ENCODE data around the gene EVC.
"Not testable (repeated sequence)": the region's sequence is repeated elsewhere in the genome, so short reads cannot be mapped to it uniquely, and the experiment has no call there.

The EVC gene

GRCh38 chr4:5802565-5802964 is 91.6 kb downstream of the EVC start:
- Histone ChIP-seq H3K4me3 (ENCODE audit: low read length) (no peak overlapping the region), H3K36me3 (ENCODE audit: control insufficient read depth, insufficient read depth, low read length) (no peaks in the 10 kb centered on the region), H3K27ac (ENCODE audit: low read depth, low read length) (no peak overlapping the region), H3K27me3 (ENCODE audit: control insufficient read depth, insufficient read depth, low read length) (no peaks in the 10 kb centered on the region), H3K9ac (ENCODE audit: low read length) (no peak overlapping the region), H3K4me1 (ENCODE audit: control insufficient read depth, insufficient read depth, low read length) (no peaks in the 10 kb centered on the region)

GRCh38 chr4:5804656-5805055 is 93.7 kb downstream of the EVC start:
- Histone ChIP-seq H3K36me3 (ENCODE audit: control insufficient read depth, insufficient read depth, low read length) (peaks cover 14% of the 10 kb centered on the region), H3K27me3 (ENCODE audit: control insufficient read depth, insufficient read depth, low read length) (no peaks in the 10 kb centered on the region), H3K9ac (ENCODE audit: low read length) (no peak overlapping the region), H3K4me3 (ENCODE audit: low read length) (no peak overlapping the region), H3K4me1 (ENCODE audit: control insufficient read depth, insufficient read depth, low read length) (no peaks in the 10 kb centered on the region), H3K27ac (ENCODE audit: low read depth, low read length) (no peak overlapping the region)

DNA sequence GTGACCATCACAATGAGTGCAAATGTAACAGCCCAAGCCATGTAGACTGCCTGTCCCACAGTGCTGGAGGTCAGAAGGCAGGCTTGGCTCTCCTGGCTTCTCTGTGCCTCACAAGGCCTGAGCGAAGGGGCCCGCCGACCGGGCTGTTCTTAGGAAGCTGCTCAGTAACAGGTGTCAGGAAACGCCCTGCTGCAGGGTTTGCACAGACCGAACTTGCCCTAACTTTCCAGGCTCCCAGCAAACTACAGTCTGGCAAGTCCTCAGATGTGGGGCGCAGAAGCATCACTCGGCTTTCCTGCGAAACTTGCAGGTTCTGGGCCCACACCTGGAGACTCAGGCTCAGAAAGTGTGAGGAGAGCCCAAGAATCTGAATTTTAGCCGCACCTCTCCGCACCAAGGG is 94.3 kb downstream of the EVC start:
- H3K4me3 ChIP-seq (ENCODE audit: low read length), result no peak overlapping the region
- H3K9ac ChIP-seq (ENCODE audit: low read length), result no peak overlapping the region
- H3K36me3 ChIP-seq (ENCODE audit: control insufficient read depth, insufficient read depth, low read length), result peaks cover 18% of the 10 kb centered on the region
- no peaks in the 10 kb centered on the region for H3K4me1 ChIP-seq (ENCODE audit: control insufficient read depth, insufficient read depth, low read length)
- H3K27me3 ChIP-seq (ENCODE audit: control insufficient read depth, insufficient read depth, low read length), result no peaks in the 10 kb centered on the region
- H3K27ac ChIP-seq (ENCODE audit: low read depth, low read length), result no peak overlapping the region

DNA sequence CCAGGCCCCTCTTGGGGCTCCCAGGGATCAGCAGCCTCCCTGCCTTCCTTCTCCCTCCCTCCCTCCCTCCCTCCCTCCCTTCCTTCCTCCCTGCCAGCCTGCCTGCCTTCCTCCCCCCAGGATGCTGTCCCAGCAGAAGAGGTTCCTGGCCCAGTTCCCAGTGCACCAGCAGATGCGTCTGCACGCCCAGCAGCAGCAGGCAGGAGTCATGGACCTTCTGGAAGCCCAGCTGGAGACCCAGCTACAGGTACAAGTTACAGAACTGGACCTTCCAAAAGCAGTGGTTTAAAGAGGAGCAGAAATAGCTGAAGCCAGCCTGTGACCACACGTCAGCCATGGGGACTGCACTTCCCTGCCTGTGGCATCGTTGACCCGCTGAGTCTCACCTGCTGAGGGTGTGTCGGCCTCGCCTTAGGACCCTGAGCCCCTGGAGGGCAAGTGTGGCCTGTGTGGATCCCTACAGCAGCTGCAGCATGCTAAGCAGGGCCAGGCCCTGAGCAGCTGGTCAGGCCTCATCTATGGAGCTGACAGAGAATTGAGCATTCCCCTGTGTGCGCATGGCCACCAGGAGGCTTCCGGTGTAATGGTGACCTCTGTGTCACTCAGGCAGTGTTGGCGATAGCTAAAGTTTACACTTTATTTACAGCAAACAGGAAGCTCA is 97.2 kb downstream of the EVC start:
- Histone ChIP-seq H3K9ac (ENCODE audit: low read length) (no peak overlapping the region), H3K27me3 (ENCODE audit: control insufficient read depth, insufficient read depth, low read length) (no peaks in the 10 kb centered on the region), H3K36me3 (ENCODE audit: control insufficient read depth, insufficient read depth, low read length) (peaks cover 18% of the 10 kb centered on the region), H3K27ac (ENCODE audit: low read depth, low read length) (no peak overlapping the region), H3K4me1 (ENCODE audit: control insufficient read depth, insufficient read depth, low read length) (no peaks in the 10 kb centered on the region), H3K4me3 (ENCODE audit: low read length) (no peak overlapping the region)

- Histone ChIP-seq H3K9ac (ENCODE audit: low read length) (no peak overlapping the region), H3K27ac (ENCODE audit: low read depth, low read length) (no peak overlapping the region), H3K4me3 (ENCODE audit: low read length) (no peak overlapping the region), H3K4me1 (ENCODE audit: control insufficient read depth, insufficient read depth, low read length) (no peaks in the 10 kb centered on the region), H3K36me3 (ENCODE audit: control insufficient read depth, insufficient read depth, low read length) (peaks cover 22% of the 10 kb centered on the region), H3K27me3 (ENCODE audit: control insufficient read depth, insufficient read depth, low read length) (no peaks in the 10 kb centered on the region)
Observed at GRCh38 chr4:5809216-5809776, 98.3 kb downstream of the EVC start.

GRCh38 chr4:5810151-5810550 is 99.2 kb downstream of the EVC start:
- Histone ChIP-seq H3K36me3 (ENCODE audit: control insufficient read depth, insufficient read depth, low read length) (peaks cover 22% of the 10 kb centered on the region), H3K27ac (ENCODE audit: low read depth, low read length) (no peak overlapping the region), H3K4me1 (ENCODE audit: control insufficient read depth, insufficient read depth, low read length) (no peaks in the 10 kb centered on the region)

DNA sequence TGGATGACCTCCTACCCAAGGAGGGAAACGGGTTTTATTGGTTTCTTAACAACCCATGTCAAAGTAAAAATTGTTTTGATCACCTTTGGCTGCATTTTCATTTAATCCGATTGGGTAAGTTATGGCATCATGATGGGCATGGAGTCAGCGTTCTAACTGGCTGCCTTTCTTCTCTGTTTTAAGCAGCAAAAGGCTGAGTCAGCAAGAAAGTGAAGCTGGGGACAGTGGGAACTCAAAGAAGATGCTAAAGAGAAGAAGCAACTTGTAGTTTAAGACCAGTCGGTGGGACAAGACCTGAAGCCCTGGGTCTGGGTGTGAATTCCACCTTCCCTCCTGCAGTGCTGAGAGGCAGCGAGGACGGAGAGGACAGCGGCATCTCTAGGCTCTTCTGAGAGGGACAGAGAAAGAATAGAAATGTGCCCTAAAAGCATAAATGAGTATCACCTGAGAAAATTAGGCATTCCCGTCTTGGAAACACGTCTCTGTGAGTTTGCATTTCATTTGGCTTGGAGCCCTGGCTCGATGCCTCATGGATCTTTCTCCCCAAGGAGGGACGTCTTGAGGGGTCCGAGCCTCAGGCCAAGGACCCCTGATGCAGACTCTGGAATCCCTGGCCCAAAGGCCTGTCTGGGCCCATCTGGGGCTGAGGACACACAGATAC is 99.9 kb downstream of the EVC start:
- no peaks in the 10 kb centered on the region for H3K27me3 ChIP-seq (ENCODE audit: control insufficient read depth, insufficient read depth, low read length)
- H3K27ac ChIP-seq (ENCODE audit: low read depth, low read length), result no peak overlapping the region
- no peak overlapping the region for H3K9ac ChIP-seq (ENCODE audit: low read length)
- H3K36me3 ChIP-seq (ENCODE audit: control insufficient read depth, insufficient read depth, low read length), result peaks cover 22% of the 10 kb centered on the region
- no peak overlapping the region for H3K4me3 ChIP-seq (ENCODE audit: low read length)
- H3K4me1 ChIP-seq (ENCODE audit: control insufficient read depth, insufficient read depth, low read length), result no peaks in the 10 kb centered on the region

More at GRCh38 chr4:5810151-5810550, 99.2 kb downstream of the EVC start:
- no peaks in the 10 kb centered on the region for H3K27me3 ChIP-seq (ENCODE audit: control insufficient read depth, insufficient read depth, low read length)
- H3K9ac ChIP-seq (ENCODE audit: low read length), result no peak overlapping the region
- no peak overlapping the region for H3K4me3 ChIP-seq (ENCODE audit: low read length)

DNA sequence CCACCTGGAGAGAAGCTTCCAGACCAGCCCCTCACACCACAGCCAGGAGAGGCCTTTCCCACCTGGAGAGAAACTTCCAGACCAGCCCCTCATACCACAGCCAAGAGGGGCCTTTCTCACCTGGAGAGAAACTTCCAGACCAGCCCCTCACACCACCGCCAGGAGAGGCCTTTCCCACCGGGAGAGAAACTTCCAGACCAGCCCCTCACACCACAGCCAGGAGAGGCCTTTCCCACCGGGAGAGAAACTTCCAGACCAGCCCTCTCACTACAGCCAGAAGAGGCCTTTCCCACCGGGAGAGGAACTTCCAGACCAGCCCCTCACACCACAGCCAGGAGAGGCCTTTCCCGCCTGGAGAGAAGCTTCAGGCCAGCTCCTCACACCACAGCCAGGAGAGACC is 101.1 kb downstream of the EVC start:
- not testable (repeated sequence) for H3K4me1 ChIP-seq (ENCODE audit: control insufficient read depth, insufficient read depth, low read length); H3K27ac ChIP-seq (ENCODE audit: low read depth, low read length)

DNA sequence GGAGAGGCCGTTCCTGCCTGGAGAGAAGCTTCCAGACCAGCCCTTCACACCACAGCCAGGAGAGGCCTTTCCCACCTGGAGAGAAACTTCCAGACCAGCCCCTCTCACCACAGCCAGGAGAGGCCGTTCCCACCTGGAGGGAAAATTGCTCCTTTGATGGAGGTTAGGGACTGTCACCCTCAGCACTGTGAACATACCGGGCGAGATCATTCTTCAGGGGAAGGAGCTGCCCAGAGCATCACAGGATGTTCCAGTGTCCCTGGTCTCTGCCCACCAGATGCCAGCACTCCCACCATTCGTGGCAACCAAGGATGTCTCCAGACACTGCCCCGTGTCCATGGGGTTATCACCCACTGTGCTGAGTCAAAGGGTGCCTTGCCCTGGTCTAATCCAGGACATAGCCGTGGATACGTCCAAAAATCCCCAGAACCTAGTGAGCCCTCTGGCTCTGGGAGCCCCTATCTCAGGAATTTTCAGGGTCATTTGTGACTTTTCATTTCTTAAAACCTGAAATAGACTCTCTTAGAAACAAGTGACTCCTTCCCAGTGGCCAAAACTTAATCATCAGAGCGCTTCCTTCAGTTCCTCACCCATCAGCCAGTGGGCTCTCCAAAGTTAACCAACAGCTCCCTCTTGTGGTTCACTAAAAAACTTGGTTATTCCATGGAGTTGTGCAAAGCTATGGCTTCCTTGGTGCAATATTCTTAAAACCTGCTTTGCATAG is 101.7 kb downstream of the EVC start:
- Histone ChIP-seq H3K4me3 (ENCODE audit: low read length) (no peak overlapping the region), H3K36me3 (ENCODE audit: control insufficient read depth, insufficient read depth, low read length) (peaks cover 22% of the 10 kb centered on the region), H3K9ac (ENCODE audit: low read length) (no peak overlapping the region), H3K4me1 (ENCODE audit: control insufficient read depth, insufficient read depth, low read length) (peaks cover 2% of the 10 kb centered on the region), H3K27ac (ENCODE audit: low read depth, low read length) (peak overlapping the region; percentile 54), H3K27me3 (ENCODE audit: control insufficient read depth, insufficient read depth, low read length) (no peaks in the 10 kb centered on the region)

More for the DNA sequence above, 101.1 kb downstream of the EVC start:
- not testable (repeated sequence) for H3K27me3 ChIP-seq (ENCODE audit: control insufficient read depth, insufficient read depth, low read length); H3K4me3 ChIP-seq (ENCODE audit: low read length); H3K9ac ChIP-seq (ENCODE audit: low read length)
- peaks cover 22% of the 10 kb centered on the region for H3K36me3 ChIP-seq (ENCODE audit: control insufficient read depth, insufficient read depth, low read length)

DNA sequence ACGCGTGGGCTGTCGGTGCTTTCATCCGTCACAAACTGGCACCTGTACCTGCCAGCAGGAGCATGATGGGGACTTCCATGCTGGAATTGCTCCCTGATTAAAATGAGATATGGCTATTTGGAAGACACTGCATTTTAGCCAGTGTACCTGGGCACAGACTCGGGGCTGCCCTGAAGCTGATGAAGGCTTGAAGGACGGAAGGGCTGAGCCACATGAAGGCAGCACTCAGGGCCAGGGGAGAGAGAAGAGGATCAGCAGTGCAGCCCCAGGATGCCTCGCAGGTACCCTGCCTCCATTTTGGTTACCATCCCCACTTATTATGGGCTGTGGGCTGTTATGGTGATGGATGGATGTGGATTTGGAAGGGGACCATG is 102.9 kb downstream of the EVC start:
- Histone ChIP-seq H3K4me3 (ENCODE audit: low read length) (peak overlapping the region; percentile 21), H3K36me3 (ENCODE audit: control insufficient read depth, insufficient read depth, low read length) (peaks cover 14% of the 10 kb centered on the region), H3K27ac (ENCODE audit: low read depth, low read length) (peak overlapping the region; percentile 70), H3K9ac (ENCODE audit: low read length) (no peak overlapping the region), H3K4me1 (ENCODE audit: control insufficient read depth, insufficient read depth, low read length) (peaks cover 2% of the 10 kb centered on the region), H3K27me3 (ENCODE audit: control insufficient read depth, insufficient read depth, low read length) (no peaks in the 10 kb centered on the region)

- H3K4me1 ChIP-seq (ENCODE audit: control insufficient read depth, insufficient read depth, low read length), result peaks cover 2% of the 10 kb centered on the region
- H3K27me3 ChIP-seq (ENCODE audit: control insufficient read depth, insufficient read depth, low read length), result no peaks in the 10 kb centered on the region
- H3K36me3 ChIP-seq (ENCODE audit: control insufficient read depth, insufficient read depth, low read length), result peaks cover 10% of the 10 kb centered on the region
- peak overlapping the region; percentile 70 for H3K27ac ChIP-seq (ENCODE audit: low read depth, low read length)
- no peak overlapping the region for H3K4me3 ChIP-seq (ENCODE audit: low read length)
- H3K9ac ChIP-seq (ENCODE audit: low read length), result no peak overlapping the region
Observed at GRCh38 chr4:5814421-5814820, 103.4 kb downstream of the EVC start.

- no peak overlapping the region for H3K9ac ChIP-seq (ENCODE audit: low read length)
- no peaks in the 10 kb centered on the region for H3K27me3 ChIP-seq (ENCODE audit: control insufficient read depth, insufficient read depth, low read length)
- H3K4me1 ChIP-seq (ENCODE audit: control insufficient read depth, insufficient read depth, low read length), result peaks cover 2% of the 10 kb centered on the region
- H3K36me3 ChIP-seq (ENCODE audit: control insufficient read depth, insufficient read depth, low read length), result peaks cover 7% of the 10 kb centered on the region
- no peak overlapping the region for H3K27ac ChIP-seq (ENCODE audit: low read depth, low read length)
- H3K4me3 ChIP-seq (ENCODE audit: low read length), result no peak overlapping the region
Observed at GRCh38 chr4:5815641-5816040, 104.6 kb downstream of the EVC start.
